Neural cell (in vitro differentiated cells): Measurements from ENCODE around the gene ZBTB11. TPM values are rescaled to one million over a fixed set of nuclear protein-coding genes. Genes with fewer than 3 reads are reported as not detected.

Source experiments
- H2AFZ ChIP-seq: fragments of 200-600, 300-800 bp; sonication (generic), shearing (Covaris generic); 2 replicates; pipeline ENCODE4 v1.6.0; 2014; ENCODE audit warnings: low read depth, mild to moderate bottlenecking, antibody characterized with exemption, low read length, moderate library complexity
- H3F3A ChIP-seq: fragments of 200-600 bp; shearing (Covaris generic); 2 replicates; pipeline ENCODE4 v1.6.1; 2016; ENCODE audit warnings: mild to moderate bottlenecking, moderate library complexity, mixed read lengths, antibody characterized with exemption, low read length; ENCODE audit not compliant: insufficient read depth, poor library complexity, severe bottlenecking
- H3K27ac ChIP-seq: fragments of 200-600, 300-800 bp; sonication (generic), shearing (Covaris generic); 2 replicates; pipeline ENCODE4 v1.5.1; 2014; ENCODE audit warnings: mild to moderate bottlenecking, low read length, moderate library complexity
- H3K27me3 ChIP-seq: fragments of 300-800, 200-600 bp; sonication (generic), shearing (Covaris generic); 2 replicates; pipeline ENCODE4 v1.6.0; 2014; ENCODE audit warnings: mild to moderate bottlenecking, low read depth, low read length, moderate library complexity; ENCODE audit not compliant: insufficient read depth
- H3K36me3 ChIP-seq: fragments of 300-800, 200-600 bp; sonication (generic), shearing (Covaris generic); 2 replicates; pipeline ENCODE4 v1.5.1; 2014; ENCODE audit warnings: mild to moderate bottlenecking, antibody characterized with exemption, low read length, moderate library complexity; ENCODE audit not compliant: insufficient read depth
- H3K4me2 ChIP-seq: fragments of 300-800, 200-600 bp; sonication (generic), shearing (Covaris generic); 2 replicates; pipeline ENCODE4 v1.6.0; 2014; ENCODE audit warnings: mild to moderate bottlenecking, low read length
- H3K4me3 ChIP-seq: fragments of 300-800, 200-600 bp; sonication (generic), shearing (Covaris generic); 2 replicates; pipeline ENCODE4 v1.5.1; 2014; ENCODE audit warnings: mild to moderate bottlenecking, low read length, moderate library complexity
- H3K79me2 ChIP-seq: fragments of 200-600 bp; shearing (Covaris generic); replicated peaks from 2 replicates; pipeline ENCODE4 v1.6.0; 2014; ENCODE audit warnings: mild to moderate bottlenecking, low read length, moderate library complexity; ENCODE audit not compliant: insufficient read depth
- H3K9ac ChIP-seq: fragments of 300-800, 200-600 bp; sonication (generic), shearing (Covaris generic); 2 replicates; pipeline ENCODE4 v1.6.1; 2016; ENCODE audit warnings: mild to moderate bottlenecking, low read length, mixed read lengths
- H3K9me2 ChIP-seq: fragments of 200-600 bp; shearing (Covaris generic); 2 replicates; pipeline ENCODE4 v1.6.1; 2016; ENCODE audit warnings: mild to moderate bottlenecking, low read length, mixed read lengths; ENCODE audit not compliant: insufficient read depth
- H3K9me3 ChIP-seq: fragments of 200-600, 300-800 bp; sonication (generic), shearing (Covaris generic); 2 replicates; pipeline ENCODE4 v1.6.1; 2016; ENCODE audit warnings: mild to moderate bottlenecking, mixed run types, low read length, moderate library complexity, mixed read lengths
- H4K20me1 ChIP-seq: fragments of 200-600 bp; shearing (Covaris generic); 2 replicates; pipeline ENCODE4 v1.6.1; 2016; ENCODE audit warnings: mild to moderate bottlenecking, mixed run types; ENCODE audit not compliant: insufficient read depth
- CTCF ChIP-seq: fragments of 450-650 bp; IDR thresholded peaks from 2 replicates; pipeline ENCODE4 v1.5.1; 2014; ENCODE audit warnings: antibody characterized with exemption, mild to moderate bottlenecking, moderate library complexity; ENCODE audit not compliant: poor library complexity, severe bottlenecking
- EP300 ChIP-seq: fragments of 450-650 bp; conservative IDR thresholded peaks from 2 replicates; pipeline ENCODE4 v1.6.1; 2014; ENCODE audit warnings: antibody characterized with exemption, mild to moderate bottlenecking, moderate library complexity; ENCODE audit not compliant: poor library complexity, severe bottlenecking
- EZH2 ChIP-seq: fragments of 200-600, 300-800 bp; shearing (Covaris generic), sonication (generic); IDR thresholded peaks from 2 replicates; pipeline ENCODE4 v1.6.1; 2014; ENCODE audit warnings: antibody characterized with exemption, low read length, borderline replicate concordance, mild to moderate bottlenecking; ENCODE audit not compliant: insufficient read depth, poor library complexity, severe bottlenecking
- MXI1 ChIP-seq: fragments of 450-650 bp; conservative IDR thresholded peaks from 2 replicates; pipeline ENCODE4 v1.6.1; 2014; ENCODE audit warnings: antibody characterized with exemption, mild to moderate bottlenecking; ENCODE audit not compliant: poor library complexity, severe bottlenecking
- POLR2AphosphoS5 ChIP-seq: IDR thresholded peaks from 2 replicates; pipeline ENCODE4 v1.6.1; 2012
- RAD21 ChIP-seq: fragments of 450-650 bp; conservative IDR thresholded peaks from 2 replicates; pipeline ENCODE4 v1.6.1; 2014; ENCODE audit warnings: antibody characterized with exemption, mild to moderate bottlenecking, moderate library complexity
- REST ChIP-seq: IDR thresholded peaks from 2 replicates; pipeline ENCODE4 v1.6.1; 2012; ENCODE audit warnings: borderline replicate concordance
- SMC3 ChIP-seq: fragments of 450-650 bp; conservative IDR thresholded peaks from 2 replicates; pipeline ENCODE4 v1.6.1; 2014; ENCODE audit warnings: antibody characterized with exemption, mild to moderate bottlenecking, moderate library complexity; ENCODE audit not compliant: poor library complexity
- TAF1 ChIP-seq: IDR thresholded peaks from 2 replicates; pipeline ENCODE4 v1.6.1; 2012; ENCODE audit warnings: low read depth
- polyA plus RNA-seq: library from polyadenylated mRNA; depleted of rRNA; stranded (reverse); fragments of >200 nt; gene quantifications from 2 replicates; pipeline ENCODE4 v1.2.3, GENCODE V29; 2014

ZBTB11 gene
- polyA plus RNA-seq, 1 donor from 2014 or later = 23.5 TPM

GRCh38 chr3:101623656-101624055 is 53.3 kb downstream of the ZBTB11 start:
- TF ChIP-seq REST = no peak

GRCh38 chr3:101619734-101620133 is 57.2 kb downstream of the ZBTB11 start:
- H4K20me1 ChIP-seq = no peaks in the 10 kb centered on the region
- H3F3A ChIP-seq = no peaks in the 10 kb centered on the region
- TF ChIP-seq REST (no peak), MXI1 (no peak)

More at GRCh38 chr3:101623656-101624055, 53.3 kb downstream of the ZBTB11 start:
- Histone ChIP-seq H3K9me3 (no peaks in the 10 kb centered on the region), H3K9ac (no peak overlapping the region), H3K27me3 (no peaks in the 10 kb centered on the region), H3K4me2 (no peak overlapping the region), H3F3A (no peaks in the 10 kb centered on the region), H4K20me1 (no peaks in the 10 kb centered on the region), H3K79me2 (no peaks in the 10 kb centered on the region), H3K4me3 (no peak overlapping the region), H3K27ac (no peak overlapping the region), H3K36me3 (no peaks in the 10 kb centered on the region), H2AFZ (no peak overlapping the region), H3K9me2 (no peaks in the 10 kb centered on the region)

GRCh38 chr3:101618726-101619125 is 58.2 kb downstream of the ZBTB11 start:
- Histone ChIP-seq H2AFZ (no peak overlapping the region), H4K20me1 (no peaks in the 10 kb centered on the region), H3K9me2 (no peaks in the 10 kb centered on the region), H3K27ac (no peak overlapping the region), H3K27me3 (no peaks in the 10 kb centered on the region), H3K79me2 (no peaks in the 10 kb centered on the region), H3K36me3 (no peaks in the 10 kb centered on the region), H3K9me3 (no peaks in the 10 kb centered on the region), H3K4me2 (no peak overlapping the region), H3F3A (no peaks in the 10 kb centered on the region), H3K4me3 (no peak overlapping the region), H3K9ac (no peak overlapping the region)
- TF ChIP-seq EP300 (no peak), RAD21 (no peak), SMC3 (no peak), CTCF (no peak), EZH2 (no peak), MXI1 (no peak), POLR2AphosphoS5 (no peak), TAF1 (no peak), REST (no peak)

More at GRCh38 chr3:101619734-101620133, 57.2 kb downstream of the ZBTB11 start:
- Histone ChIP-seq H3K27me3 (no peaks in the 10 kb centered on the region), H3K9me3 (no peaks in the 10 kb centered on the region), H3K9ac (no peak overlapping the region), H2AFZ (no peak overlapping the region), H3K4me3 (no peak overlapping the region), H3K4me2 (no peak overlapping the region), H3K79me2 (no peaks in the 10 kb centered on the region), H3K9me2 (no peaks in the 10 kb centered on the region), H3K27ac (no peak overlapping the region), H3K36me3 (no peaks in the 10 kb centered on the region)
